ENCODE measurements around the gene SLF1.

DNA sequence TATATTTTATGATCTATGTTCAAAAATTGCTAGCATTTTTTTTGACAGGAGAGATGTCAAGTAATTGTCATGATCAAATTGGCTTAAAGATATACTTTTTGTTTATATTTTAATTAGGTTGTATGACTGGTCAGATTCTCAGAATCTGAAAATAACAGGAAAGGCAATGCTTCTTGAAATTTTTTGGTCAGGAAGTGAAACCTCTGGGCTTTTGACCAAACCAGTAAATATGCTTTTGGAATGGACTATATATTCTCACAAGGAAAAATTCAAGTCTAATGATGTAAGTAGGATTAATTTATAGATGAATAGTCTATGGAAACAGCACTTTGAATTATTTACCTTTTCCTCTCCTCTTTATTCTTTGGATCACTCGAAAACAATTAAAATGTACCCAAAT lies 52.3 kb downstream of the SLF1 start:
- TF ChIP-seq, protein P1, sequence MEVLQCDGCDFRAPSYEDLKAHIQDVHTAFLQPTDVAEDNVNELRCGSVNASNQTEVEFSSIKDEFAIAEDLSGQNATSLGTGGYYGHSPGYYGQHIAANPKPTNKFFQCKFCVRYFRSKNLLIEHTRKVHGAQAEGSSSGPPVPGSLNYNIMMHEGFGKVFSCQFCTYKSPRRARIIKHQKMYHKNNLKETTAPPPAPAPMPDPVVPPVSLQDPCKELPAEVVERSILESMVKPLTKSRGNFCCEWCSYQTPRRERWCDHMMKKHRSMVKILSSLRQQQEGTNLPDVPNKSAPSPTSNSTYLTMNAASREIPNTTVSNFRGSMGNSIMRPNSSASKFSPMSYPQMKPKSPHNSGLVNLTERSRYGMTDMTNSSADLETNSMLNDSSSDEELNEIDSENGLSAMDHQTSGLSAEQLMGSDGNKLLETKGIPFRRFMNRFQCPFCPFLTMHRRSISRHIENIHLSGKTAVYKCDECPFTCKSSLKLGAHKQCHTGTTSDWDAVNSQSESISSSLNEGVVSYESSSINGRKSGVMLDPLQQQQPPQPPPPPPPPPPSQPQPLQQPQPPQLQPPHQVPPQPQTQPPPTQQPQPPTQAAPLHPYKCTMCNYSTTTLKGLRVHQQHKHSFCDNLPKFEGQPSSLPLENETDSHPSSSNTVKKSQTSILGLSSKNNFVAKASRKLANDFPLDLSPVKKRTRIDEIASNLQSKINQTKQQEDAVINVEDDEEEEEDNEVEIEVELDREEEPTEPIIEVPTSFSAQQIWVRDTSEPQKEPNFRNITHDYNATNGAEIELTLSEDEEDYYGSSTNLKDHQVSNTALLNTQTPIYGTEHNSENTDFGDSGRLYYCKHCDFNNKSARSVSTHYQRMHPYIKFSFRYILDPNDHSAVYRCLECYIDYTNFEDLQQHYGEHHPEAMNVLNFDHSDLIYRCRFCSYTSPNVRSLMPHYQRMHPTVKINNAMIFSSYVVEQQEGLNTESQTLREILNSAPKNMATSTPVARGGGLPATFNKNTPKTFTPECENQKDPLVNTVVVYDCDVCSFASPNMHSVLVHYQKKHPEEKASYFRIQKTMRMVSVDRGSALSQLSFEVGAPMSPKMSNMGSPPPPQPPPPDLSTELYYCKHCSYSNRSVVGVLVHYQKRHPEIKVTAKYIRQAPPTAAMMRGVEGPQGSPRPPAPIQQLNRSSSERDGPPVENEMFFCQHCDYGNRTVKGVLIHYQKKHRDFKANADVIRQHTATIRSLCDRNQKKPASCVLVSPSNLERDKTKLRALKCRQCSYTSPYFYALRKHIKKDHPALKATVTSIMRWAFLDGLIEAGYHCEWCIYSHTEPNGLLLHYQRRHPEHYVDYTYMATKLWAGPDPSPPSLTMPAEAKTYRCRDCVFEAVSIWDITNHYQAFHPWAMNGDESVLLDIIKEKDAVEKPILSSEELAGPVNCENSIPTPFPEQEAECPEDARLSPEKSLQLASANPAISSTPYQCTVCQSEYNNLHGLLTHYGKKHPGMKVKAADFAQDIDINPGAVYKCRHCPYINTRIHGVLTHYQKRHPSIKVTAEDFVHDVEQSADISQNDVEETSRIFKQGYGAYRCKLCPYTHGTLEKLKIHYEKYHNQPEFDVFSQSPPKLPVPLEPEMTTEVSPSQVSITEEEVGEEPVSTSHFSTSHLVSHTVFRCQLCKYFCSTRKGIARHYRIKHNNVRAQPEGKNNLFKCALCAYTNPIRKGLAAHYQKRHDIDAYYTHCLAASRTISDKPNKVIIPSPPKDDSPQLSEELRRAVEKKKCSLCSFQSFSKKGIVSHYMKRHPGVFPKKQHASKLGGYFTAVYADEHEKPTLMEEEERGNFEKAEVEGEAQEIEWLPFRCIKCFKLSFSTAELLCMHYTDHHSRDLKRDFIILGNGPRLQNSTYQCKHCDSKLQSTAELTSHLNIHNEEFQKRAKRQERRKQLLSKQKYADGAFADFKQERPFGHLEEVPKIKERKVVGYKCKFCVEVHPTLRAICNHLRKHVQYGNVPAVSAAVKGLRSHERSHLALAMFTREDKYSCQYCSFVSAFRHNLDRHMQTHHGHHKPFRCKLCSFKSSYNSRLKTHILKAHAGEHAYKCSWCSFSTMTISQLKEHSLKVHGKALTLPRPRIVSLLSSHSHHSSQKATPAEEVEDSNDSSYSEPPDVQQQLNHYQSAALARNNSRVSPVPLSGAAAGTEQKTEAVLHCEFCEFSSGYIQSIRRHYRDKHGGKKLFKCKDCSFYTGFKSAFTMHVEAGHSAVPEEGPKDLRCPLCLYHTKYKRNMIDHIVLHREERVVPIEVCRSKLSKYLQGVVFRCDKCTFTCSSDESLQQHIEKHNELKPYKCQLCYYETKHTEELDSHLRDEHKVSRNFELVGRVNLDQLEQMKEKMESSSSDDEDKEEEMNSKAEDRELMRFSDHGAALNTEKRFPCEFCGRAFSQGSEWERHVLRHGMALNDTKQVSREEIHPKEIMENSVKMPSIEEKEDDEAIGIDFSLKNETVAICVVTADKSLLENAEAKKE (CRISPR knock-in tag; IDR thresholded peaks at IDR 0.05): no peak
- TF ChIP-seq, protein P2, sequence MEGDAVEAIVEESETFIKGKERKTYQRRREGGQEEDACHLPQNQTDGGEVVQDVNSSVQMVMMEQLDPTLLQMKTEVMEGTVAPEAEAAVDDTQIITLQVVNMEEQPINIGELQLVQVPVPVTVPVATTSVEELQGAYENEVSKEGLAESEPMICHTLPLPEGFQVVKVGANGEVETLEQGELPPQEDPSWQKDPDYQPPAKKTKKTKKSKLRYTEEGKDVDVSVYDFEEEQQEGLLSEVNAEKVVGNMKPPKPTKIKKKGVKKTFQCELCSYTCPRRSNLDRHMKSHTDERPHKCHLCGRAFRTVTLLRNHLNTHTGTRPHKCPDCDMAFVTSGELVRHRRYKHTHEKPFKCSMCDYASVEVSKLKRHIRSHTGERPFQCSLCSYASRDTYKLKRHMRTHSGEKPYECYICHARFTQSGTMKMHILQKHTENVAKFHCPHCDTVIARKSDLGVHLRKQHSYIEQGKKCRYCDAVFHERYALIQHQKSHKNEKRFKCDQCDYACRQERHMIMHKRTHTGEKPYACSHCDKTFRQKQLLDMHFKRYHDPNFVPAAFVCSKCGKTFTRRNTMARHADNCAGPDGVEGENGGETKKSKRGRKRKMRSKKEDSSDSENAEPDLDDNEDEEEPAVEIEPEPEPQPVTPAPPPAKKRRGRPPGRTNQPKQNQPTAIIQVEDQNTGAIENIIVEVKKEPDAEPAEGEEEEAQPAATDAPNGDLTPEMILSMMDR (conservative IDR thresholded peaks at IDR 0.05; ENCODE audit: low read depth in 2 of 2): no peak
- TF ChIP-seq EZH2 (IDR thresholded peaks at IDR 0.05; ENCODE audit: low read depth, unreplicated experiment) (no peak), ZNF331 (CRISPR knock-in tag; IDR thresholded peaks at IDR 0.05; ENCODE audit: low read depth) (no peak), POLR2AphosphoS5 (IDR thresholded peaks at IDR 0.05; ENCODE audit: low read depth) (no peak), STAT1 (IDR thresholded peaks at IDR 0.05; ENCODE audit: unreplicated experiment) (no peak)

All from GM23338 (cell line).